PC-9 (cell line): ENCODE results near the gene LYSMD4. TPM values are rescaled to one million over a fixed set of nuclear protein-coding genes. Genes with fewer than 3 reads are reported as not detected.

Experiments used
- BruUV-seq: library from RNA; stranded (reverse); fragments of 400-500 nt; replicated peaks from 2 replicates; lab custom pipeline; 2021; lab: Mats Ljungman, UMichigan
- CTCF ChIA-PET: fragments of 300-600 bp; sonication (Branson Sonifier 250); formaldehyde crosslinking; loops from one replicate; lab custom pipeline; 2022; ENCODE audit warnings: antibody characterized with exemption; lab: Charles Lee
- POLR2A ChIA-PET: fragments of 300-600 bp; sonication (Branson Sonifier 250); formaldehyde crosslinking; loops from one replicate; lab custom pipeline; 2022; ENCODE audit warnings: antibody characterized with exemption; ENCODE audit not compliant: unreplicated experiment; lab: Charles Lee
- DNase-seq, 2 experiments: peaks; one replicate each; pipeline versions ENCODE4 v3.0.0 to v3.0.0-alpha.2; 2015 to 2022; ENCODE audit warnings: mixed read lengths in 1 of 2
- H2AFZ ChIP-seq: fragments of 200-600 bp; sonication (generic); 2 replicates; pipeline ENCODE4 v1.8.1; 2017; ENCODE audit warnings: antibody characterized with exemption
- H3F3A ChIP-seq: fragments of 200-600 bp; sonication (generic); 2 replicates; pipeline ENCODE4 v1.8.1; 2017; ENCODE audit warnings: antibody characterized with exemption, mild to moderate bottlenecking, low read depth; ENCODE audit not compliant: insufficient read depth
- H3K27ac ChIP-seq: fragments of 200-600 bp; sonication (generic); 2 replicates; pipeline ENCODE4 v1.6.1; 2016; ENCODE audit warnings: mixed run types
- H3K27me3 ChIP-seq: fragments of 200-600 bp; sonication (generic); 2 replicates; pipeline ENCODE4 v1.6.1; 2016; ENCODE audit warnings: low read depth, mixed run types; ENCODE audit not compliant: insufficient read depth
- H3K36me3 ChIP-seq: fragments of 200-600 bp; sonication (generic); 2 replicates; pipeline ENCODE4 v1.6.1; 2016; ENCODE audit warnings: low read depth, mixed run types
- H3K4me1 ChIP-seq: fragments of 200-600 bp; sonication (generic); replicated peaks from 2 replicates; pipeline ENCODE4 v1.6.1; 2016; ENCODE audit warnings: mixed run types; ENCODE audit not compliant: insufficient read depth
- H3K4me2 ChIP-seq: fragments of 200-600 bp; sonication (generic); 2 replicates; pipeline ENCODE4 v1.6.1; 2017; ENCODE audit warnings: mixed run types
- H3K4me3 ChIP-seq: fragments of 200-600 bp; sonication (generic); 2 replicates; pipeline ENCODE4 v1.6.1; 2016; ENCODE audit warnings: mixed run types
- H3K79me2 ChIP-seq: fragments of 200-600 bp; sonication (generic); 2 replicates; pipeline ENCODE4 v1.6.1; 2017; ENCODE audit warnings: low read depth, mixed run types
- H3K9me2 ChIP-seq: fragments of 200-600 bp; sonication (generic); 2 replicates; pipeline ENCODE4 v1.8.1; 2017; ENCODE audit warnings: mild to moderate bottlenecking; ENCODE audit not compliant: insufficient read depth
- H3K9me3 ChIP-seq: fragments of 200-600 bp; sonication (generic); 2 replicates; pipeline ENCODE4 v1.8.1; 2016; ENCODE audit warnings: low read depth; ENCODE audit not compliant: insufficient read depth
- H4K20me1 ChIP-seq: fragments of 200-600 bp; sonication (generic); 2 replicates; pipeline ENCODE4 v1.8.1; 2017; ENCODE audit not compliant: insufficient read depth
- CTCF ChIP-seq: fragments of 200-600 bp; sonication (generic); conservative IDR thresholded peaks from 2 replicates; pipeline ENCODE4 v1.6.1; 2017; ENCODE audit warnings: mixed run types, antibody characterized with exemption, mild to moderate bottlenecking, moderate library complexity
- EZH2 ChIP-seq: fragments of 200-600 bp; sonication (generic); IDR thresholded peaks from 2 replicates; pipeline ENCODE4 v1.8.0; 2017; ENCODE audit warnings: antibody characterized with exemption, low read depth
- intact Hi-C: fragments of 100-400 bp; cut with micrococcal nuclease; formaldehyde crosslinking; loops from one replicate; pipeline ENCODE4 v1.10.0; 2022; ENCODE audit not compliant: unreplicated experiment
- total RNA-seq: library from RNA; stranded (reverse); gene quantifications from 2 replicates; pipeline ENCODE4 v1.2.3, GENCODE V29; 2021

The LYSMD4 gene
- total RNA-seq, 1 experiment from 2014 or later = 5.7 TPM

DNA sequence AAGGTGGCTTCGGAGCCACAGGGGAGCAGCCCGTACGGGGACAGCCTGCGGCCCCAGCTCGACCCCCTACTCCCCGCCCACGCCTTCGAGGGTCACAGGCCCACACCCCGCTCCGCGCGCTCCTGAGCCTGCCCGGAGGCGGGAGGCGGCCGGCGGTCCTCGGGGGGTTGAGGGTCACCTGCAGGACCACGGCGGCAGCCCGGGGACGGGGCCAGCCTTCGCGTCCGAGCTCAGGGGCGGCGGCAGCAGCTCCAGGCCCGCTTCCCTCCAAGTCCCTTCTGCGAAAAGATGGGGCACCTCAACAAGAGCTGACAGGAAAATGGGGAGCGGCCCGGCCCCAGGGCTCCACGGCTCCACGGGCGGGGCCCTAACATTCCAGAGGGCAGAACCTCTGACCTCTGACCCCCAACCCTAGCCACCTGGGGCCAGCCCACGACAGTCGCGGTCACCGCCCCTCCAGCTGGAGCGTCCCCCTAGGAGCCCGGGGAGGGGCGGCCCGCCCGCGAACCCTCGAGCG is 428 bp downstream of the LYSMD4 start:
- H2AFZ ChIP-seq = peak overlapping the region; percentile 87
- ChIA-PET POLR2A (interaction anchor here (0.5 to 0.7 kb wide), 8 partner anchors 17 to 1296 kb away, joined by 3 to 15 read pairs (median 3); no protein-coding TSS in a partner anchor), CTCF (interaction anchor here (0.6 to 0.7 kb wide), 6 partner anchors 28 to 1173 kb away, joined by 3 to 16 read pairs (median 3); no protein-coding TSS in a partner anchor)
- no peaks in the 10 kb centered on the region for H3K36me3 ChIP-seq
- H3K9me3 ChIP-seq = no peaks in the 10 kb centered on the region
- no peaks in the 10 kb centered on the region for H3F3A ChIP-seq
- BruUV-seq = no TSS peak
- H4K20me1 ChIP-seq = no peaks in the 10 kb centered on the region
- H3K9me2 ChIP-seq = no peaks in the 10 kb centered on the region
- TF ChIP-seq CTCF = no peak
- no peak for TF ChIP-seq EZH2
- H3K4me1 ChIP-seq = peaks cover 7% of the 10 kb centered on the region; the same call in 1 of the 2 replicates
- H3K27ac ChIP-seq = no peak overlapping the region
- no peak for DNase-seq
- peak overlapping the region; percentile 78 for H3K4me3 ChIP-seq
- intact Hi-C loops = loop anchor here (10.0 kb wide), 1 partner anchor 628 kb away; the partner anchor contains the start of gene SYNM
- H3K27me3 ChIP-seq = no peaks in the 10 kb centered on the region
- no peaks in the 10 kb centered on the region for H3K79me2 ChIP-seq
- peak overlapping the region; percentile 83 for H3K4me2 ChIP-seq

- no peak for DNase-seq
- Histone ChIP-seq H3K4me1 (peaks cover 7% of the 10 kb centered on the region; the same call in 1 of the 2 replicates), H3K9me2 (no peaks in the 10 kb centered on the region), H4K20me1 (no peaks in the 10 kb centered on the region), H3K27ac (no peak overlapping the region), H3K36me3 (no peaks in the 10 kb centered on the region), H3K4me2 (peak overlapping the region; percentile 83), H2AFZ (peak overlapping the region; percentile 87), H3K9me3 (no peaks in the 10 kb centered on the region), H3K27me3 (no peaks in the 10 kb centered on the region), H3K4me3 (peak overlapping the region; percentile 78), H3F3A (no peaks in the 10 kb centered on the region), H3K79me2 (no peaks in the 10 kb centered on the region)
- ChIA-PET POLR2A (interaction anchor here (0.7 kb wide), 2 partner anchors 96 to 718 kb away, joined by 3 to 4 read pairs; no protein-coding TSS in a partner anchor), CTCF (no interaction called here)
- BruUV-seq = no TSS peak
- intact Hi-C loops = loop anchor here (10.0 kb wide), 1 partner anchor 627 kb away; the partner anchor contains the start of gene SYNM
- no peak for TF ChIP-seq EZH2
- no peak for TF ChIP-seq CTCF
Observed at GRCh38 chr15:99732124-99732750, 1.0 kb downstream of the LYSMD4 start.

DNA sequence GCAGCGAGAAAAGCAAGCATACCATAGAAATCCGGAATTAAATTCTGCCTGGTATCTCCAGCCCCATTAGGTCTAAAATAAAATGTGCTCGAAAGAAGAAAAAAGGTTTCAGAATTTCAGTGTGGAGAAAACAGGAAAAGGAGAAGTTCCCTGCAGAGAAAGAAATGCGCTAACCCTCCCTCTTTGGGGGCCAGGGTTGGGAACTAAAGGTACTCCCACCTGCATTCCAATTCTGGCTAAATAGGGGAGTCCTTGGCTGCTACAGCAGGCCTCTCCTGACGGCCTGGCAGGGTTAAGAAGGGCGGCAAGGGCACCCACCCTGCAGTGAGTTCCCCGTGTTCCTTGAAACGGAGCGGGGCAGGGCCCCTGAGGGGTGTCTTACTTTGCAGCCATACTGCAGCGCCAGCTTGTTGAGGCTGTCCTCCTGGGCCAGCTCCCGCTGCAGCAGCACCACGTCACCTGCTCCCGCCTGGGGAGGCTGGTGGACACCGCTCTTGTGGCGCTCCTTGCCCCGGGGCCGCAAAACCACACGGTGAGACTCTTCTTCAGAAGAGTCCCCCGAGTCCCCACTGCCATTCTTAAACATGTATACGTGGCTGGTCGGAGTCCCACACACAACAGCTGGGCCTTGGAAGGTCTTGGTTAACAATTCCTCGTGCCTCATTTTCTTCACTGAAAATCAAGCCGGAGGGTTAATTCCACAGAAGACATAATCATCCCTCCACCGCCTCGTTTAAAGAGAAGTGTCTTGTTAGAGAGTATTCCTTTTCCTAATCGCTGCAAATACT is 1.7 kb downstream of the LYSMD4 start:
- TSS peak; percentile 54 for BruUV-seq
- H3K36me3 ChIP-seq = no peaks in the 10 kb centered on the region
- no peak for TF ChIP-seq EZH2
- no peak for TF ChIP-seq CTCF
- DNase-seq = no peak
- H3K9me2 ChIP-seq = no peaks in the 10 kb centered on the region
- no peak overlapping the region for H3K4me3 ChIP-seq
- ChIA-PET CTCF (no interaction called here), POLR2A (no interaction called here)
- H3K4me2 ChIP-seq = no peak overlapping the region
- no peak overlapping the region for H2AFZ ChIP-seq
- no peaks in the 10 kb centered on the region for H3F3A ChIP-seq
- peaks cover 7% of the 10 kb centered on the region; the same call in 1 of the 2 replicates for H3K4me1 ChIP-seq
- no peaks in the 10 kb centered on the region for H4K20me1 ChIP-seq
- no peaks in the 10 kb centered on the region for H3K79me2 ChIP-seq
- no peaks in the 10 kb centered on the region for H3K27me3 ChIP-seq
- H3K9me3 ChIP-seq = no peaks in the 10 kb centered on the region
- no peak overlapping the region for H3K27ac ChIP-seq
- intact Hi-C loops = loop anchor here (10.0 kb wide), 1 partner anchor 627 kb away; the partner anchor contains the start of gene SYNM
